Posterior cingulate gyrus (tissue), 11 donors: ENCODE results near the gene CCDC186.
"Not testable (repeated sequence)": the region's sequence is repeated elsewhere in the genome, so short reads cannot be mapped to it uniquely, and the experiment has no call there.

Experiments used
- DNase-seq, 10 donors: peaks; one replicate each; pipeline versions ENCODE4 v3.0.0 to v3.0.0-alpha.2; 2020 to 2021; ENCODE audit warnings: mixed read lengths in 3 of 10
- intact Hi-C: fragments of 100-400 bp; cut with DNase I; formaldehyde crosslinking; loops from one replicate; pipeline ENCODE4 v1.15.1; 2023

Gene CCDC186

DNA sequence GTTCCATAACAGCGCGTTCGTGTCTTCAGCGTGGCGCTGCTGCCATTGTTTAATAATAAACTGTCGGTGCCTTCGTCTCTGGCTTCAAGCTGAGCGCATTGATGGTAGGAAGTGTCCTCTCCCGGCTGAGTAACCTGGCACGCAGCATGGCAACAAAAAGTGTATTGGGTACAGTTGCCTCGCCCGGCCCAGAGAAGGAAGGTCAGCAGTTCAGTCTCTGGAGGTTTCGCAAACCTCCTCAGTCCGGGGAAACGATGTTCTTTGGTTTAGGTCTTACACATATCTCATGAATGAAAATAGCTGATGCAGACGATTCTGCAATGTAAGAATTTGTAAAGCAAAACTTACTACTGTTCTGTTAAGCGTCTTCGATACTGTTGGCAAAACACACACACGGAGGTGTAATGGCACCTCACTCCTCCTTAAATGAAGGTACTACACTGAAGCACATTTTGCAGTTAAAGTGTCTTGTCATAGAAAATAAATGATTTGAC, 739 bp upstream of the CCDC186 start:
- DNase-seq: peak in 7 of 10 donors; percentile 12 to 84 (median 24)
- intact Hi-C loops: loop anchor here (5.0 kb wide), 1 partner anchor 322 kb away; the partner anchor contains the start of genes DCLRE1A and NHLRC2

DNA sequence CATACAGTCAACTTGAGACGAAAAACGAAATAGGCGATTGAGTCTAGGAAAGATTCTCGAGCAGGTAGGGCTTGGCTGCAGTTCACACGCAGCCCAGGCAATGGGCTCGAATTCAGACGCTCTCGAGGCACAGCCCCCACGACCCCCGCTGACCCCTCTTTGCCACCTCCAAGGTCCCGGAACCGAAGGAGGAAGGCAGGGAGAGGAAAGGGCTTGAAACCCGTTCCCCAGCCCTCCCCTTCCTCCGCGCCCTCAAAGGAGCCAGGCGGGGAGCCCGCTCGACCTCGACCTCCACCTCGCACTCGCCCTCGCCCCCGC, 441 bp downstream of the CCDC186 start:
- intact Hi-C loops: loop anchor here (5.0 kb wide), 1 partner anchor 321 kb away; the partner anchor contains the start of genes DCLRE1A and NHLRC2
- DNase-seq: peak in 1 of 10 donors; percentile 83

DNA sequence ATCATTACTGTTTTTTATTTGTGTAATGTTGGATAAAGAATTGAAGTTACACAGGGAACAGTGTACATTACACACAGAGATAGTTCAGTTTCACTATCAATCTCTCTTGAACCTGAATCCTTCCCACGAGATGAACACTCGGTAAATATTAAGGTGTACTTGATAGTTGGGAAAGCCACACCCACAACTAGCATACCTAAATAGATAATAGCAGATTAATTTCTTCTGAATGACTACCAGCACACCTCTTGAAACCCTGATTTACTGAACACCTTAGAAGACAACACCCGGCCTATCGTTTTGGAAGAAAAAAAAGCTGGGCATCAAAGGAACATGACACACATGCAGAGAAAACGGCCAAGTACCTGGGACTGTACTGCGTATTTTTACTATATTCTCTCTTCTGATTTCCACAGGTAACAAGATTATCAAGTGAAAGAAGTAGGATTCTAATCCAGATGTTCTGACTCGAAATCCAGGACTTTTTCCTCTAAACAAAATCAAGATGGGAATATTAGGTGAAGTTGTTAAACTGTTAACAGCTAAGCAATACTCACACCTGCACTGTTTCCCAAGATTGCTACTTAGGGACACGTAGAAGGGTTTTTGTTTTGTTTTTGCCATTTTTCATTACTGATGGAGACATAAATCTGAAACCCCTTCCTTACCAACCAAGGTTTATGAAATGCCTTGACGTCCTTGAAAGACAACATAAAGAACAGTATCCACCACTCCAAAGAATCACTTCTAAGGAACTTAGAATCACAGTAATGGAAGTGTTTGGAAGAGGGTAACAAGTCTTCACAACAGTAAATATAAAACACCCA, 1.0 kb downstream of the CCDC186 start:
- intact Hi-C loops: loop anchor here (5.0 kb wide), 1 partner anchor 321 kb away; the partner anchor contains the start of genes DCLRE1A and NHLRC2
- no peak for DNase-seq

DNA sequence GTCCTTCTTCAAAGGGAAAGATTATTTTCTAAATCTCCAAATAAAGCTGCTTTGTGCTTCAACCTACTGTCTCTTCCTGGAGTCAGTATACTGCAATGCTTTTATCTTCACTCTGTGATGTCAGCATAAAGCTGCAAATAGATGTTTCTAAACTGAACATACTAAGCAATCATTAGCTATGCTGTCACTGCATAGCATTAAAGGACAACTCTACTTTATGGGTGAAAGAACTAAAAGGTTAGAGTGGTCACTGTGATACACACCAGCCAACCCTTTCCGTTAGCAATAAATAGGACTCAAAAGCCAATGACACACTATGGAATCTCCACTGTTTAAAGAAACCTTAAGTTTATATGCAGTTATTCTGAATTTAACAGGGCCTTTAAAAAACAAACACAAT, 1.8 kb downstream of the CCDC186 start:
- no peak for DNase-seq
- intact Hi-C loops: loop anchor here (5.0 kb wide), 1 partner anchor 320 kb away; the partner anchor contains the start of genes DCLRE1A and NHLRC2

DNA sequence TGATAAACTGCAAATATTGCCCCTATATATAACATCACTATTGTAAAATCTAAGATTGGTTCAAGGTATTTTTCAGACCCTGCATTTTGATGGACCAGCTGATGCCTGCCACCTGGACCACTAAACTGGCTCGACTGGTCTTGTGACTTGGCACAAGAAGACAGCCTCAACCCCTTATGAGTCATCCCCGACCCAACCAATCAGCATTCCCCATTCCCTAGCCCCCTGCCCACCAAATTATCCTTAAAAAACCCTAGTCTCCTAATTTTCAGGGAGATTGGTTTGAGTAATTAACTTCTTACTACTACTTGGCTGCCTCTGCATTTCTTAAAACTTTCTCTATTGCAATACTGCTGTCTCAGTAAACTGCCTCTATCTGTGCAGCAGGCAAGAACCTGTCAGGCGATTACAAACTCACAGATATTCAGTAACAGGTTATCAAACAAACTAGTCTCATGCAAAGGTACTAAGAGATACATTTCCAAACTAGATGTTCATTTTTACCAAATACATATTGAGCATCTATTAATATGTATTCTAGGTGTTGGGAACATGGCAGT, 5.5 kb downstream of the CCDC186 start:
- DNase-seq: no peak
- intact Hi-C loops: no loop called here

DNA sequence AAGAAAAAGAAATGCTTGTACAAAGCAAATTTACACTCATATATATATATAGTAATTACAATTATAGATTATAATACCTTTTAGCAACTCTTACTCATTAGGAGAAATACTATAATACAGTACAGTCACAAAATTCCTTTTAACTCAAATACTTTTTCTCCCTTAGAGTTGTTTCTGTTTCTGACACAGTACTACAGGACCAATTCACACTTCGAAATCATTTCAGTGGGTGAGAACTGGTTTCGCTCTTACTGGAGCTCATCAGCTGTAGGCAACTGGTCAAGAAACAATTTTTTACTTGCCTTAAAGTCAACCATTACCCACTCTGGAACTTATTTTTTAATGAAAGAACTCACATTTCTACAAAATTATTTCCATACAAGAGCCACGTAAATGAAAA, 6.0 kb downstream of the CCDC186 start:
- no peak for DNase-seq
- intact Hi-C loops: no loop called here

DNA sequence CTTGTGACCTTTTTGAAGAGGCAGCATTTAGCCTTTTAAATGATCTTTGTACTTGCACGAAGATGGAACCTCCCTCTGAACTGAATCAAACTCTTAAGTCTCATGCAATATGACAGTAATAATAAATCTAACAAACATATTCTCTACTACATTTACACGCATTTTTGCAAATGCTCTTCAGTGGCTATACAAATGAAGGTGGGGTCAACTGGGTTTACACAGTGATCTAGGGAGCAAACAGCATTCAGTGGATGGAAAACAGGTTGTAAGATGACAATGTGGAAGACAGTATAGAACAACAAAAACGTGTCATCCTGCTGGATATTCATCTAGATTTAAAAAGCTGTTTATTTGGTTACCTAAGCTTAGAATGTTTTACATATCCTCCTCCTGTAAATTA, 7.5 kb downstream of the CCDC186 start:
- intact Hi-C loops: no loop called here
- no peak for DNase-seq

DNA sequence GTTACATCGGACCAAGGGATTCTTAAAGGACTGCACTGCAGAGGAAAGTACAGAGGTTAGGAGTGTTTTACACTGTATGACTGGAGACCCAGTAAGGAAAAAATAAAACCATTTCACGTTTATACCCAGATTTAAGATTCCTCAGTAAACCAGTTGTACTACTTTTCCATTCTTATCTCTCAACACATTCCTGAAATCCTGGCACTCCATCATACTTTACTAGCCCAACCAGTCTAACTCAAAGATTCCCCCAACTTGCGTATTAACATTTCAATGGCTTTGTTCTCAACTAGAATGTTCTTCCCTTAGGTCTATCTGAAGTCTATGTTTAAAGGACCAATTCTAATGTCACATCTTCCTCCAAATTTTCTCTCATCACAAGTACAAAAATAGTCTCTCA, 8.0 kb downstream of the CCDC186 start:
- no peak for DNase-seq
- intact Hi-C loops: no loop called here

DNA sequence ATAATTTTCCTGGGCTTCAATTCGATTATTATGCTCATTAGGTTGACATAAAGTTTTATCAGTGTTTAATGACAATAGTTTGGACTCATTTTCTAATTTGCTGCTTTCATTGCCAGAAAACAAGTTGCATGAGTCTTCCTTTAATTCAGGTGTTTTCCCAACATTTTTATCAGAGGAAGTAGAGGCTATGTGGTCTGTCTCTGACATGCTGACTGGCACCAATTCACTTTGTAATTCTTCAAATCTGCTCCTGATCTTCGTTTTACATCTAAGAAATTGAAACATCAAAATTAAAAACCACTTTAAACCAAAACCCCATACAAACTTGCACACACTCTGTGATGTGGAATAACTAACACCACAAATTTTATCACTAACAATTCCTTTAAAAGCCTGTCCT, 10.9 kb downstream of the CCDC186 start:
- intact Hi-C loops: no loop called here
- no peak for DNase-seq

DNA sequence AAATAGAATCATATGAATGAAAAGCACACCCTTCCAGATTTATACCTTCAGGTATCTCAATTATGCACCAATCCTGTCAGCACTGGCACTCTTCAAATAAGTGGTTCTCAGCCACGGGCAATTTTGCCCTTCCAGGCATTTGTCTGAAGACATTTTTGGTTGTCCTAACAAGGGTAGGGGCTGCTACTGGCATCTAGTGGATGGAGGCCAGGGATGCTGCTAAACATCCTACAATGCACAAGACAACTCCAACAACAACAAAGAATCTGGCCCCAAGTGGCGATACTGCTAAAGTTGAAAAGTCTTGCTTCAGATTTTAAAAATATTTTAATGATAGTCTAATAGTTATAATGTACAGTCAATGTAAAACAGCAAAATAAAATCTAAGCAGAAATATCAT, 16.1 kb downstream of the CCDC186 start:
- intact Hi-C loops: no loop called here
- no peak for DNase-seq

DNA sequence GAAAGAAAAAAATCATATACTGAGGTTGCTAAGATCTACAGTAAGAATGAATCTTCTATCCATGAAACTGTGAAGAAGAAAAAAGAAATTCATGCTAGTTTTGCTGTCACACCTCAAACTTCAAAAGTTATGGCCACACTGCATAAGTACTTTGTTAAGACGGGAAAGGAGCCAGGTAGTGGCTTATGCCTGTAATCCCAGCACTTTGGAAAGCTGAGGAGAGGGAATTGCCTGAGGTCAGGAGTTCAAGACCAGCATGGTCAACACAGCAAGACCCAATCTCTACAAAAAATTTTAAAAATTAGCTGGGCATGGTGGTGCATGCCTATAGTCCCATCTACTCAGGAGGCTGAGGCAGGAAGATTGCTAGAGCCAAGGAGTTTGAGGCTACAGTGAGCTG, 22.1 kb downstream of the CCDC186 start:
- intact Hi-C loops: no loop called here
- DNase-seq: no peak

DNA sequence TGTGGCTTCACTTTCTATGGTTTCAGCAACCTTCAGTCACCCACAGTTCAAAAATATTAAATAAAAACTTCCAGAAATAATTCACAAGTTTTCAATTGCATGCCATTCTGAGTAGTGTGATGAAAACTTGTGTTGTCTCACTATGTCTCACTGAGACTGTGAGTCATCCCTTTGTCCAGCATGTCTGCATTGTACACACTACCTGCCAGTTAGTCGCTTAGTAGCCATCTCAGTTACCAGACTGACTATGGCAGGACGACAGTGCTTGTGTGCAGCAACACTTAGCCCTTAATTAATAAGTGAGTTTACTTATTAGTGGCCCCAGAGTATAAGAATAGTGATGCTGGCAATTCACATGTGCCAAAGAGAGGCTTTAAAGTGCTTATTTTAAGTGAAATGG, 22.5 kb downstream of the CCDC186 start:
- no peak for DNase-seq
- intact Hi-C loops: no loop called here

DNA sequence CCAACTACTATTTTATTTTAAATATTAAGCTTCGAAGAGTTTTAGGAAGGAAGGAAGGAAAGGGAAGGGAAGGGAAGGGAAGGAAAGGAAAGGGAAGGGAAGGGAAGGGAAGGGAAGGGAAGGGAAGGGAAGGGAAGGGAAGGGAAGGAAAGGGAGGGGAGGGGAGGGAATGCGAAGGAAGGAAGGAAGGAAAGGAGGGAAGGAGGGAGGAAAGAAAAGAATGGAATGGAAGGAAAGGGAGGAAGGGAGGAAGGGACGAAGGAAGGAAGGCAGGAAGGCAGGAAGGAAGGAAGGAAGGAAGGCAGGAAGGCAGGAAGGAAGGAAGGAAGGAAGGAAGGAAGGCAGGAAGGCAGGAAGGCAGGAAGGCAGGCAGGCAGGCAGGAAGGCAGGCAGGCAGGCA, 24.5 kb downstream of the CCDC186 start:
- DNase-seq, intact Hi-C loops: not testable (repeated sequence)

DNA sequence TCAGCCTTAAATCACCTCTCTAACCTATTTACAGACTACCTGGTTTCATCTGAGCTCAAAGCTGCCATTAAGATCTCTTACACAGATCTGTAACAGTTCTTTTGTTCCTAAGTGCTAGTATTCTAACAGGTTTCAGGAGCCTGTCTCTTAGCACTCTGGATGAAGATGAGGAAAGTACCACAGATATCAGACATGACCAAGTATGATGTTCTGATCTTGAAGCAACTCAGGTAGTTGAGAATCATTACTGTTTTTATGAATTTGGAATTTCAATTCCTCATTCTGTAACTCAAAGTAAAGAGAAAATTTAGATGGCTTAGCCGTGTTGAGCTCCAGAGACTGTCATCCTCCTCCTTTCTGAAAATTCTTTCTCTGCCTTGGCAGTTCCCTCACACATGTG, 30.8 kb downstream of the CCDC186 start:
- no peak for DNase-seq
- intact Hi-C loops: no loop called here

DNA sequence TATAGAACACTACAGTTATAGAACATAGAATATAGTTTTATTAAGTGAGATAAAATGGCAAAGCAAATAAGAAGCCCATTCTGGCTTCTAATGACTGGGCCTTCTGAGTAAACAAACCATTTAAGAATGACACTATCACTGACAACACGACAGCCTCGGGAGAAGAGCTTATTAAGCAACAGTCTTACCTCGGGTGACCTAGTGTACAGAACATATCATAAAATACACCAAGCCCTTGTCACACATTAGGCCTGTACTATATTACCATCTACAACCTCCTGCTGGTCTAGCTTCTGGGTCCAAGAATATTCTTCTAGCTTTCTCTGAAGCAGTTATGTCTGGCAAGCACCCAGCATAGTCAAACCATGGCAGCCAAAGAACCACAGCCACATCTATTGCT, 32.0 kb downstream of the CCDC186 start:
- no peak for DNase-seq
- intact Hi-C loops: no loop called here

DNA sequence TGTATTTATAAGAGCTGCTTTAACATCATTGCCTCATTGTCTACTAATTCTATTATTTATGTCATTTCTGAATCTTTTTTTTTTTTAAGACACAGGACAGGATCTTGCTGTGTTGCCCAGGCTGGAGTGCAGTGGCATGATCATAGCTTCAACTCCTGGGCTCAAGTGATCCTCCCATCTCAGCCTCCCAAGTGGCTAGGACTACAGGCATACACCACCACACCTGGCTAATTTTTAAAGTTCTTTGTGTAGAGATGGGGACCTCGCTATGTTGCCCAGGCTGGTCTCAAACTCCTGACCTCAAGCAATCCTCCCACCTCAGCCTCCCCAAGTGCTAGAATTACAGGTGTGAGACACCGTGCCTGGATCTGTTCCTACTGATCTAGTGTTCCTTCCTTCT, 33.2 kb downstream of the CCDC186 start:
- DNase-seq, intact Hi-C loops: not testable (repeated sequence)

DNA sequence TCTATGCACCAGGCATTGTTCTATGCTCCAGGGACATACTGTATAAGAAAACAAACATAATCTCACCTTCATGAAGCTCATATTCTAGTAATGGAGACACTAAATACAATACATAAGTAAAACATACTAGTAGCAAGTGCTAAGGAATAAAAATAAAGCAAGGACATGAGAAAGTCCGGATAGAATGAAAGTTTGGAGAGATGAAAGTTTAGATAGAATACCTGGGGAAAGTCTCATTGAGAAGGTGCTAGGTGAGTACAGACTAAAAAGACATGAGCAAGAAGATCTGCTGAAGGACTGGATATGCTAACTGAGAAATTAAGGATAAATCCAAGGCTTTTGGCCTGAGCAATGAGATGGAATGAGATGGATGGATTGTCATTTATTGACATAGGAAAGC, 34.0 kb downstream of the CCDC186 start:
- intact Hi-C loops: no loop called here
- DNase-seq: no peak

DNA sequence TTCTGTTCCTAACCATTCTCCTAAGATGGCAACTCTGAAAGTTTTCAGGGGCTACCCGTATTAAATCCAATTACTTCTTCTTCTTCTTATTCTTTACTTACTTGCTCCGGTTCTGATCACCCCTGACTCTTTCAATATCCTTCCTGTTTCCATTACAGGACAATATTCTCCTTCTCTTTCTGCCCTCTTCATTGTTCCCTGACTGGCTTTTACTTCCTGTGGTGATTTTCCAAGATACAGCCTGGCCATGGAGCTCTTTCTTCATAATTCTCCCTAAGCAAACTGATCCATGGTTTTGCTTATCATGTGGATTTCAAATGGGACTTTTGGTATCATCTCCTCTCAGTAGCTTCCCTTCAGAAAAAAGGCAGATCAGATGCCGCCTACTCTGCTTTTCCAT, 35.4 kb downstream of the CCDC186 start:
- DNase-seq: no peak
- intact Hi-C loops: no loop called here

DNA sequence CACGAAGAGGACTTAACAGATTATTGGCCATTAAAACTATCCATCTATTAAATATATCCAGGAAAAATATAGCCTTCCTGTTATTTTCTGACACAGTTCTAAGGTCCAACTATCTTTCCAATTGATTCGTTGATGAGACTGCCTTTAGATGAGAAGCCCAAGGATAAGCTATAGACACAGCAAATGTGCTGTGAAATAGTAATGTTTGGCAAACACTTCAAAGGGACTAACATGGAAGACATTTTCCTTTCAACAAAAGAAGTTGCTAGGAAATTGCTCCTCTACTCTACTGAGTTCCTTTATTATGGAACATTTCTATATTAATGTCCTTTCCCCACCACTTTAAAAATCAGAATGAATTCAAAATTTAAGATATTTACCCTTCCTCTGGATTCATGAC, 38.5 kb downstream of the CCDC186 start:
- intact Hi-C loops: no loop called here
- DNase-seq: no peak

DNA sequence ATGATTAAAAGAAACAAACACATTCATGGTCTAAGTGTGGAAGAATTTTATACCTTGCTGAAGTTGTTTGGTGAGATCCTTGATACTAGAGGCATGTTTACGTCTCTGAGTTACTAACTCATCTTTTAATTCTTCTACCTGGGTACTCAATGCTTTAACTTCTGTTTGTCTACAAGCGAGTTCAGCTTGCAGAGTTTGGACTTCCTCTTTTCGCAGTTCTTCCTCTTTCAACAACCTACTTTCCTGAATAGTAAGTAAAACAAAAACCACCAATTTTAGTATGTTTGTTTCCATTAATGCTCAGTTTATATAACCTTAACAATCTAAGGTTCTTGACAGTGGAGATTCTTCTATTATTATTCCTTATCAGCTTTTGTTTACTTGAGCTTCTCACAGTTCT, 42.9 kb downstream of the CCDC186 start:
- intact Hi-C loops: no loop called here
- DNase-seq: no peak

DNA sequence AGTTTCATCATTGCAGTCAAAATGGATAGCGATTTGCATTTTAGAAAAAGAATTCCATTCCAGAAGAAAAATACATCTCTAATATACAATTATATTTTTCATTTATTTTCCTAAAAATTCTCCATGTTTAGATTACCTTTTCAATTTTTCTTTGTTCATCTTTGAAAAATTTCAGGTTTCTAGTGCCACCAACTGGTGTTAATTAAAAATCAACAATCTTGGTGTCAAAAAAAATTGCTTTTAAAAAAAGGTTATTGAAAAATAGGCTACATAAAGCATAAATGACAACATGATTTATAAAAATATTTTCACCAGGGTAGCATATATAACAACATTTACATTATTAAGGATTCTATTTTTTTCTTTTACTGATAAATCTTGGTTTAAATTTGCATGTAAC, 53.0 kb downstream of the CCDC186 start:
- intact Hi-C loops: no loop called here
- DNase-seq: no peak

DNA sequence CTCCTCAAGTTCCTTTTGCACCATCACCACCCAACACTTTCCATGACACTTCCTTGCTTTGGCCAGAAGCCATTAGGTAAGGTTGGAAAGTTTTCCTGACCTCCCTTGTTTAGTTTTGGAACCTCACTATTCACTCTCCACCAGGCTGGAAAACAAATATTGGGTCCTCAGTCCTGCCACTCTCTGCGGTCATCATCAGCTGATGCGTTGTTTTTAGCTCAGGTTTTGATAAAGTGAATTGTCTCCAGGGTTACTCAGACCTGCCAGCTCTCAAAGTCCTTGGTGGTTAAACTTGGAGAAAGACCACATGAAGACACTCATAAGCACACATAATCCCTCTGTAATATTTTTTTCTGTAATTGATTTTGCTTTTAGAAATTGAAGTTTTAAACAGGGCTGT, 55.5 kb downstream of the CCDC186 start:
- no peak for DNase-seq
- intact Hi-C loops: no loop called here
